Endothelial cell of umbilical vein (primary cell): ENCODE measurements around the gene DRC7.

Source experiments
- EZH2 ChIP-seq: IDR thresholded peaks from 2 replicates; pipeline ENCODE4 v1.6.1; 2012; ENCODE audit warnings: borderline replicate concordance, low read depth, mild to moderate bottlenecking, moderate library complexity, low read length, inconsistent platforms; ENCODE audit not compliant: severe bottlenecking
- GATA2 ChIP-seq: IDR thresholded peaks from 2 replicates; pipeline ENCODE4 v1.7.0; 2011; ENCODE audit warnings: low read depth, mild to moderate bottlenecking, moderate library complexity, mixed read lengths, low read length; ENCODE audit not compliant: insufficient read length, insufficient read depth
- POLR2A ChIP-seq: IDR thresholded peaks from 2 replicates; pipeline ENCODE4 v1.6.1; 2012; ENCODE audit warnings: low read depth, mild to moderate bottlenecking, control low read depth, low read length
- POLR2AphosphoS5 ChIP-seq: IDR thresholded peaks from 2 replicates; pipeline ENCODE4 v1.6.1; 2012; ENCODE audit warnings: low read depth, mild to moderate bottlenecking, control low read depth, low read length, moderate library complexity; ENCODE audit not compliant: insufficient read depth
- TF ChIP-seq, protein P1 (sequence below), 2 donors: IDR thresholded peaks; 1 replicate in 1 of 2; 2 replicates in 1 of 2; pipeline ENCODE4 v1.5.1; 2011; ENCODE audit warnings: low read length in 2 of 2, mild to moderate bottlenecking in 2 of 2, moderate library complexity in 2 of 2, control low read depth in 1 of 2, inconsistent platforms in 1 of 2, low read depth in 1 of 2; ENCODE audit not compliant: insufficient read depth in 1 of 2; ENCODE audit errors: extremely low read depth in 1 of 2

DNA sequence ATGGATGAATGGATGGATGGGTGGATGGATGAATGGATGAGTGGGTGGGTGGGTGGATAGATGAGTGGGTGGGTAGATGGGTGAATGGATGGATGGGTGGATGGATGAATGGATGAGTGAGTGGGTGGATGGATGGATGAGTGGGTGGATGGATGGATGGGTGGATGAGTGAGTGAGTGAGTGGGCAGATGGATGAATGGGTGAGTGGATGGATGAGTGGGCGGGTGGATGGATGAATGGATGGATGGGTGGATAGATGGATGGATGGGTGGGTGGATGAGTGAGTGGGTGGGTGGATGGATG lies 34.5 kb downstream of the DRC7 start:
- no peak for TF ChIP-seq EZH2
- TF ChIP-seq, protein P1, sequence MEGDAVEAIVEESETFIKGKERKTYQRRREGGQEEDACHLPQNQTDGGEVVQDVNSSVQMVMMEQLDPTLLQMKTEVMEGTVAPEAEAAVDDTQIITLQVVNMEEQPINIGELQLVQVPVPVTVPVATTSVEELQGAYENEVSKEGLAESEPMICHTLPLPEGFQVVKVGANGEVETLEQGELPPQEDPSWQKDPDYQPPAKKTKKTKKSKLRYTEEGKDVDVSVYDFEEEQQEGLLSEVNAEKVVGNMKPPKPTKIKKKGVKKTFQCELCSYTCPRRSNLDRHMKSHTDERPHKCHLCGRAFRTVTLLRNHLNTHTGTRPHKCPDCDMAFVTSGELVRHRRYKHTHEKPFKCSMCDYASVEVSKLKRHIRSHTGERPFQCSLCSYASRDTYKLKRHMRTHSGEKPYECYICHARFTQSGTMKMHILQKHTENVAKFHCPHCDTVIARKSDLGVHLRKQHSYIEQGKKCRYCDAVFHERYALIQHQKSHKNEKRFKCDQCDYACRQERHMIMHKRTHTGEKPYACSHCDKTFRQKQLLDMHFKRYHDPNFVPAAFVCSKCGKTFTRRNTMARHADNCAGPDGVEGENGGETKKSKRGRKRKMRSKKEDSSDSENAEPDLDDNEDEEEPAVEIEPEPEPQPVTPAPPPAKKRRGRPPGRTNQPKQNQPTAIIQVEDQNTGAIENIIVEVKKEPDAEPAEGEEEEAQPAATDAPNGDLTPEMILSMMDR (IDR thresholded peaks at IDR 0.05; ENCODE audit: extremely low read depth in 1 of 2, insufficient read depth in 1 of 2, low read depth in 1 of 2, low read length in 2 of 2) = no peak
- TF ChIP-seq POLR2AphosphoS5 = no peak
- no peak for TF ChIP-seq POLR2A
- no peak for TF ChIP-seq GATA2
